MM.1S (cell line): ENCODE data around the gene GGNBP2.

ENCODE experiments used
- CTCF ChIP-seq: fragments of 300-600 bp; sonication (generic); IDR thresholded peaks from 2 replicates; pipeline ENCODE4 v1.5.1; 2016; ENCODE audit warnings: antibody characterized with exemption, low read length, mixed read lengths
- EZH2 ChIP-seq: fragments of 300-600 bp; sonication (generic); optimal IDR thresholded peaks from 2 replicates; pipeline ENCODE3; 2017; ENCODE audit warnings: low read depth, mild to moderate bottlenecking, antibody characterized with exemption, low read length, mixed read lengths

- TF ChIP-seq CTCF, result no peak
- no peak for TF ChIP-seq EZH2
Measured at GRCh38 chr17:36614933-36615332, 70.2 kb downstream of the GGNBP2 start.
